ENCODE measurements around the gene RAD23B. TPM values are rescaled to one million over a fixed set of nuclear protein-coding genes. Genes with fewer than 3 reads are reported as not detected.

RAD23B gene
- total RNA-seq, 4 donors from 2014 or later: 69.8 to 94.4 (median 74.4) TPM

DNA sequence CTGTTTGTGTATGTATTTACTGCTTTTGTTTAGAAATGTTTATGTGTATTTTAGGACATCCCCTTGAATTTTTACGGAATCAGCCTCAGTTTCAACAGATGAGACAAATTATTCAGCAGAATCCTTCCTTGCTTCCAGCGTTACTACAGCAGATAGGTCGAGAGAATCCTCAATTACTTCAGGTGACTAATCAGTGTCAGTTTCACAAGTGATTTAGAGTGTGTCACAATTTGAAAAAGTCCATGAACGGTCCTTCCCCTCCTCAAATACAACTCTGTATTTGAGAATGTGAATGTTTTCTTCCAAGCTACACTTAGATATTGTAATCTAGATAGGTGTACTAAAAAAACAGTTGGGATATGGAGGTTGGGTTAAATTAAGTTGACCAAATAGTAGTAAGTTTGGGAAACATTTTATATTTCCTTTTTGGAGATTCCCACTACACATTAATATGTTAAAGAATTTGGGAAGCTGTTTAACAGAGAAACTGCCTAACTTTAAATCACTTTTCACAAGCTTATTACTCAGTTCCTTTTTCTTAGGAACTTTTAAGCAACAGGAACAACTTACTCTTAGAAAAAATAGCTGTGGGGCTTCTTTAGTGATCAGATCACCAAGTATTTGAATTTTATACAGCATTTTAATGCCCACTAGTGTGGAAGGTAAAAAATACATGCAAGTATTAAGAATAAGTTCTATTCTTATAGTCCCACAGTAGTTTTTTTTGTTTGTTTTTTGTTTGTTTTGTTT lies 40.9 kb downstream of the RAD23B start:
- intact Hi-C loops (cut with DNase I): no loop called here
- Histone ChIP-seq H3K4me3 (no peak overlapping the region), H3K9me3 (peaks cover 0 to 7% (median 0%) of the 10 kb centered on the region in 3 donors), H3K27me3 (no peaks in the 10 kb centered on the region), H3K27ac (no peak overlapping the region), H3K36me3 (peaks cover 0 to 92% (median 15%) of the 10 kb centered on the region in 3 donors), H3K4me1 (no peaks in the 10 kb centered on the region)
- TF ChIP-seq POLR2A (IDR thresholded peaks at IDR 0.05) (no peak), CTCF (IDR thresholded peaks at IDR 0.05) (no peak)
- DNase-seq: no peak
- WGBS, 2 donors: 67 to 73% methylated on average over 4 of the region's 4 CpGs

- intact Hi-C loops (cut with DNase I): no loop called here
- Histone ChIP-seq H3K27ac (no peak overlapping the region), H3K27me3 (no peaks in the 10 kb centered on the region), H3K9me3 (peaks cover 0 to 7% (median 0%) of the 10 kb centered on the region in 3 donors), H3K4me1 (no peaks in the 10 kb centered on the region), H3K36me3 (peaks cover 5 to 93% (median 12%) of the 10 kb centered on the region in 3 donors), H3K4me3 (no peak overlapping the region)
- 91 to 97% methylated on average over 1 of the region's 1 CpG for WGBS, 2 donors
- no peak for TF ChIP-seq CTCF (IDR thresholded peaks at IDR 0.05)
- no peak for TF ChIP-seq POLR2A (IDR thresholded peaks at IDR 0.05)
- DNase-seq: no peak
These were observed 42.8 kb downstream of the RAD23B start for GRCh38 chr9:107325842-107326241.

GRCh38 chr9:107328510-107328909 lies 45.4 kb downstream of the RAD23B start:
- Histone ChIP-seq H3K4me1 (no peaks in the 10 kb centered on the region), H3K4me3 (no peak overlapping the region), H3K36me3 (peaks cover 5 to 96% (median 7%) of the 10 kb centered on the region in 3 donors), H3K27ac (no peak overlapping the region), H3K27me3 (no peaks in the 10 kb centered on the region), H3K9me3 (peaks cover 0 to 7% (median 0%) of the 10 kb centered on the region in 3 donors)
- TF ChIP-seq POLR2A (IDR thresholded peaks at IDR 0.05): no peak
- TF ChIP-seq CTCF (IDR thresholded peaks at IDR 0.05): no peak
- intact Hi-C loops (cut with DNase I): no loop called here
- no peak for DNase-seq
- WGBS, 2 donors: 93 to 96% methylated on average over 7 of the region's 7 CpGs

GRCh38 chr9:107330420-107330819 lies 47.3 kb downstream of the RAD23B start:
- H3K36me3 ChIP-seq: peaks cover 5 to 96% (median 7%) of the 10 kb centered on the region in 3 donors
- DNase-seq: no peak
- 32 to 54% methylated on average over 2 of the region's 2 CpGs for WGBS, 2 donors
- H3K27me3 ChIP-seq: no peaks in the 10 kb centered on the region
- H3K4me1 ChIP-seq: no peaks in the 10 kb centered on the region
- TF ChIP-seq CTCF (IDR thresholded peaks at IDR 0.05): no peak
- no peak for TF ChIP-seq POLR2A (IDR thresholded peaks at IDR 0.05)
- intact Hi-C loops (cut with DNase I): no loop called here
- H3K9me3 ChIP-seq: peaks cover 0 to 7% (median 0%) of the 10 kb centered on the region in 3 donors
- H3K4me3 ChIP-seq: no peak overlapping the region
- no peak overlapping the region for H3K27ac ChIP-seq

DNA sequence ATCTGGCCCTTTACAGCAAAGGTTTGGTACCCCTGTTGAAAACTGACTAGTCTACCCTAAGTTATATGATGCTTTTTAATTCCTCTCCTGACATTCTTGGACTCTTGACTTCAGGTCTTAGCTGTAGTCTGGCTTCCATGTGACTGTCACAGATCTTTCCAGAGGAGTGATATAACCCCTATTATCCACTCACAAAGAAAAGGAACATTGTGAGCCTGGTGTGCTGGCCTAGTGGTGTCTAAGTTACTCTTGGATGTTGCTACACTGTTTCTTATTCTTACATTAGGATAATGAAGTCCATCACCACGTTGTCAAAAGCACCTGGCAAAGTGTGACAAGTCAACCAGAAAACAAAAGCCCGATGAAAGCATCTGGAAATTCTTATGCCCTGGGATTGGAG lies 49.8 kb downstream of the RAD23B start:
- Histone ChIP-seq H3K4me3 (no peak overlapping the region), H3K36me3 (peaks cover 5 to 81% (median 7%) of the 10 kb centered on the region in 3 donors), H3K9me3 (no peaks in the 10 kb centered on the region), H3K4me1 (peaks cover 7 to 22% (median 13%) of the 10 kb centered on the region in 3 donors), H3K27me3 (no peaks in the 10 kb centered on the region), H3K27ac (no peak overlapping the region)
- 76 to 100% methylated on average over 1 to 2 of the region's 2 CpGs for WGBS, 2 donors
- TF ChIP-seq POLR2A (IDR thresholded peaks at IDR 0.05): no peak
- no peak for TF ChIP-seq CTCF (IDR thresholded peaks at IDR 0.05)
- intact Hi-C loops (cut with DNase I): no loop called here
- DNase-seq: no peak

Measured in esophagus squamous epithelium (tissue), 5 donors.